K562 (cell line): ENCODE measurements around the gene METTL8. TPM values are rescaled to one million over a fixed set of nuclear protein-coding genes. Genes with fewer than 3 reads are reported as not detected.

ENCODE experiments used
- ATAC-seq: fragments of 200-7000 bp; cut with Tn5 transposase; 3 replicates; pipeline ENCODE4 v1.9.1; 2020; ENCODE audit warnings: moderate library complexity
- BruUV-seq: library from RNA; stranded (reverse); fragments of 400-500 nt; replicated peaks from 2 replicates; lab custom pipeline; 2021; lab: Mats Ljungman, UMichigan
- CTCF ChIA-PET: fragments of 300-600 bp; formaldehyde crosslinking; extraction: SDS; loops from one replicate; lab custom pipeline; 2021; ENCODE audit warnings: low intra/inter-chr PET ratio; lab: Yijun Ruan, JAX
- POLR2A ChIA-PET: fragments of 300-600, 350-650 bp; sonication (Branson Sonifier 250); formaldehyde crosslinking; extraction: SDS; loops from one replicate; lab custom pipeline; 2021; ENCODE audit warnings: antibody characterized with exemption, inconsistent platforms; lab: Yijun Ruan, JAX
- DNase-seq, 4 experiments: peaks; one replicate each; pipeline versions ENCODE4 v3.0.0 to v3.0.0-alpha.2; 2011 to 2018; ENCODE audit warnings: low spot score in 3 of 4, mixed read lengths in 3 of 4; ENCODE audit errors: extremely low read depth in 1 of 4
- FAIRE-seq: peaks from 2 replicates; lab custom pipeline; 2011; peaks lifted over from hg19 to GRCh38; lab: Jason Lieb, UNC
- H2AFZ ChIP-seq: 2 replicates; pipeline ENCODE4 v1.6.0; 2011; ENCODE audit warnings: low read depth, low read length, control low read depth, inconsistent platforms
- H3K27ac ChIP-seq: fragments of 200-600 bp; 3 replicates; pipeline ENCODE4 v1.8.0; 2011; ENCODE audit warnings: low read depth, mild to moderate bottlenecking, control low read depth, inconsistent platforms, low read length, moderate library complexity, mixed read lengths; ENCODE audit errors: extremely low read depth
- H3K27me3 ChIP-seq, 2 experiments: fragments of 300-600 bp in 1 of 2; 2 replicates in 1 of 2; 3 replicates in 1 of 2; pipeline versions ENCODE4 v1.6.0 to v1.8.0; 2011; ENCODE audit warnings: inconsistent platforms in 2 of 2, low read length in 2 of 2, mild to moderate bottlenecking in 1 of 2, mixed read lengths in 1 of 2, moderate library complexity in 1 of 2; ENCODE audit not compliant: control insufficient read depth in 2 of 2, insufficient read depth in 2 of 2
- H3K36me3 ChIP-seq: fragments of 300-600 bp; 3 replicates; pipeline ENCODE4 v1.8.0; 2011; ENCODE audit warnings: mild to moderate bottlenecking, low read length, inconsistent platforms; ENCODE audit not compliant: control insufficient read depth, insufficient read depth
- H3K4me1 ChIP-seq, 2 experiments: fragments of 200-600 bp in 1 of 2; replicated peaks in 1 of 2; 2 replicates in 1 of 2; 3 replicates in 1 of 2; pipeline versions ENCODE4 v1.5.1 to v1.8.0; 2011; ENCODE audit warnings: inconsistent platforms in 2 of 2, low read length in 2 of 2, mild to moderate bottlenecking in 1 of 2, mixed read lengths in 1 of 2, moderate library complexity in 1 of 2; ENCODE audit not compliant: control insufficient read depth in 2 of 2, insufficient read depth in 2 of 2
- H3K4me2 ChIP-seq: 2 replicates; pipeline ENCODE4 v1.6.1; 2011; ENCODE audit warnings: low read length, control low read depth, inconsistent platforms, mixed read lengths; ENCODE audit not compliant: insufficient read depth
- H3K4me3 ChIP-seq: fragments of 200-600 bp; sonication (generic), shearing (Covaris generic); 2 replicates; pipeline ENCODE4 v1.5.1; 2016; ENCODE audit warnings: control low read depth, inconsistent platforms
- H3K79me2 ChIP-seq: fragments of 200-600 bp; 3 replicates; pipeline ENCODE4 v1.8.0; 2011; ENCODE audit warnings: low read length, inconsistent platforms; ENCODE audit not compliant: control insufficient read depth, insufficient read depth
- H3K9ac ChIP-seq, 2 experiments: 2 replicates each; pipeline versions ENCODE4 v1.6.0 to v1.6.1; 2011; ENCODE audit warnings: low read depth in 2 of 2, low read length in 2 of 2, control low read depth in 1 of 2, inconsistent platforms in 1 of 2, mild to moderate bottlenecking in 1 of 2, mixed read lengths in 1 of 2; ENCODE audit not compliant: insufficient read depth in 1 of 2
- H3K9me1 ChIP-seq: one replicate; pipeline ENCODE4 v1.6.0; 2011; ENCODE audit warnings: inconsistent platforms, mild to moderate bottlenecking, low read length, moderate library complexity; ENCODE audit not compliant: control insufficient read depth, insufficient read depth
- H3K9me3 ChIP-seq: replicated peaks from 2 replicates; pipeline ENCODE4 v1.5.1; 2011; ENCODE audit warnings: low read depth, low read length, inconsistent platforms; ENCODE audit not compliant: control insufficient read depth, insufficient read depth
- H4K20me1 ChIP-seq: replicated peaks from 2 replicates; pipeline ENCODE4 v1.6.1; 2011; ENCODE audit warnings: low read length, inconsistent platforms, mixed read lengths; ENCODE audit not compliant: control insufficient read depth, insufficient read depth
- PHF8 ChIP-seq: fragments of 200-600 bp; sonication (generic); IDR thresholded peaks from 2 replicates; pipeline ENCODE4 v1.6.1; 2012; ENCODE audit warnings: mixed run types, mild to moderate bottlenecking, inconsistent platforms, low read length, moderate library complexity, borderline replicate concordance
- RBM22 ChIP-seq: fragments of 200-400 bp; formaldehyde crosslinking; IDR thresholded peaks from 2 replicates; pipeline ENCODE4 v1.6.1; 2018; ENCODE audit warnings: low read length, low read depth; ENCODE audit not compliant: poor library complexity, severe bottlenecking
- SMC3 ChIP-seq: conservative IDR thresholded peaks from 2 replicates; pipeline ENCODE4 v1.6.1; 2011; ENCODE audit warnings: low read depth, low read length, improper control_type of control experiment; ENCODE audit not compliant: insufficient read depth
- ZNF316 ChIP-seq: fragments of 450-650 bp; IDR thresholded peaks from 2 replicates; pipeline ENCODE4 v1.6.1; 2016
- ZNF384 ChIP-seq: IDR thresholded peaks from 2 replicates; pipeline ENCODE4 v1.6.1; 2012; ENCODE audit warnings: low read depth, low read length, improper control_type of control experiment
- WGBS: fragments of 100-300 bp; shearing (Covaris generic); methylation state at CpG from one replicate; pipeline ENCODE4 v1.1.6; 2016; ENCODE audit warnings: low coverage, mixed read lengths; ENCODE audit not compliant: insufficient coverage; ENCODE audit errors: missing lambda C conversion rate; 5-methylcytosine and 5-hydroxymethylcytosine counted together
- in situ Hi-C: fragments of 300-500 bp; cut with MboI; formaldehyde crosslinking; loops from 4 replicates; pipeline ENCODE4 v1.15.0; 2018; ENCODE audit warnings: inconsistent platforms, mixed read lengths
- intact Hi-C: fragments of 100-400 bp; cut with micrococcal nuclease; formaldehyde crosslinking; loops from 2 replicates; pipeline ENCODE4 v1.14.2; 2022
- polyA plus RNA-seq, 8 experiments: library from polyadenylated mRNA; depleted of rRNA in 4 of 8; stranded (reverse) in 5 of 8; unstranded in 3 of 8; fragments of >200 nt; fragmentation: Nextera tagmentation in 2 of 8; fragmentation: Illumina TruSeq in 1 of 8; extraction: Ambion mirVana in 2 of 8; extraction: Trizol in 1 of 8; gene quantifications; 2 replicates each; pipeline versions ENCODE4 v1.2.1 to v1.2.3, GENCODE V29; 2011 to 2014; ENCODE audit warnings: inconsistent platforms in 1 of 8, missing spikeins in 1 of 8
- total RNA-seq, 7 experiments: library from RNA; depleted of rRNA in 6 of 7; stranded (reverse); fragments of >200 nt in 6 of 7; fragmentation: Illumina TruSeq in 2 of 7; extraction: Trizol in 2 of 7; gene quantifications; 2 replicates each; pipeline versions ENCODE4 v1.2.1 to v1.2.3, GENCODE V29; 2011 to 2021; ENCODE audit warnings: low replicate concordance in 1 of 7

METTL8 gene
- total and polyA plus RNA-seq, 9 of the 15 experiments (the other 6 are each of a cell fraction or from before 2014, with no cell fraction given) = 12.9 to 52.6 (median 33.7) TPM

- ChIA-PET POLR2A (interaction anchor here (0.9 to 1.6 kb wide), 4 partner anchors 10 to 215 kb away, joined by 3 to 6 read pairs (median 3); partner anchors contain the start of genes DCAF17 and METTL8), CTCF (no interaction called here)
- 76% methylated on average over 1 of the region's 1 CpG for WGBS
- in situ Hi-C loops (no loop called here), intact Hi-C loops (no loop called here)
- DNase-seq = no peak
- H4K20me1 ChIP-seq = no peaks in the 10 kb centered on the region
- H3K27me3 ChIP-seq = no peaks in the 10 kb centered on the region
- BruUV-seq = no TSS peak
- no peak overlapping the region for H3K9ac ChIP-seq
- H3K36me3 ChIP-seq = peaks cover 88% of the 10 kb centered on the region
- H2AFZ ChIP-seq = no peak overlapping the region
- H3K4me1 ChIP-seq = no peaks in the 10 kb centered on the region
- H3K27ac ChIP-seq = no peak overlapping the region
- no peak overlapping the region for H3K4me2 ChIP-seq
- H3K9me3 ChIP-seq = no peaks in the 10 kb centered on the region
- FAIRE-seq = no peak
- no peaks in the 10 kb centered on the region for H3K9me1 ChIP-seq
- TF ChIP-seq ZNF384 = no peak
- no peak for TF ChIP-seq SMC3
- no peak for TF ChIP-seq RBM22
- H3K79me2 ChIP-seq = no peaks in the 10 kb centered on the region
- no peak overlapping the region for H3K4me3 ChIP-seq
- ATAC-seq = no peak
These were observed 42.2 kb upstream of the METTL8 start for GRCh38 chr2:171475979-171476378.

DNA sequence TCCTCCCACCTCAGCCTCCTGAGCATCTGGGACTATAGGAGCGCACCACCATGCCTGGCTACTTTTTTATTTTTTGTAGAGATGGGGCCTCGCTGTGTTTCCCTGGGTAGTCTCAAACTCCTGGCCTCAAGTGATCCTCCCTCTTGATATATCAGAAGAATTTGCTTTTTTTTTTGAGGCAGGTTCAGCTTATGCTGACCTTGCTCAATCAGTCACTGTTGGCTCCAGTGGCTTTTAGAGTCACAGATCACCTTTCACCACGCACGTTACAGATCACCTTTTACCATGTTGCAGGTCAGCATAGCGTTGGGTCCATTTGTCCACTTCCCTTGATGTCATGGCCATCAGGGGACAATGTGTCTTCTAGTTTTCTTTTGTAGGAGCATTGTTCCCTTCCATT is 36.3 kb upstream of the METTL8 start:
- no peaks in the 10 kb centered on the region for H3K79me2 ChIP-seq
- ChIA-PET POLR2A (interaction anchor here (0.5 kb wide), 1 partner anchor 36 kb away, joined by 3 read pairs; the partner anchor contains the start of genes DCAF17 and METTL8), CTCF (no interaction called here)
- intact Hi-C loops (no loop called here), in situ Hi-C loops (no loop called here)
- H3K9ac ChIP-seq = no peak overlapping the region
- no peaks in the 10 kb centered on the region for H3K9me3 ChIP-seq
- peaks cover 69% of the 10 kb centered on the region for H3K36me3 ChIP-seq
- no peak overlapping the region for H3K4me2 ChIP-seq
- H4K20me1 ChIP-seq = no peaks in the 10 kb centered on the region
- no peak for ATAC-seq
- H3K9me1 ChIP-seq = no peaks in the 10 kb centered on the region
- no peak for TF ChIP-seq PHF8
- TF ChIP-seq ZNF316 = peak; percentile 38; the same call in 1 of the 2 replicates
- TF ChIP-seq, all 486 proteins: peak for 1
- H2AFZ ChIP-seq = no peak overlapping the region
- no peak for DNase-seq
- 97% methylated on average over 5 of the region's 5 CpGs for whole genome bisulfite sequencing
- no peak for FAIRE-seq
- H3K27me3 ChIP-seq = no peaks in the 10 kb centered on the region
- no peaks in the 10 kb centered on the region for H3K4me1 ChIP-seq
- BruUV-seq = no TSS peak
- H3K4me3 ChIP-seq = no peak overlapping the region
- no peak overlapping the region for H3K27ac ChIP-seq
